ENCODE measurements around the gene RNLS. TPM values are rescaled to one million over a fixed set of nuclear protein-coding genes. Genes with fewer than 3 reads are reported as not detected.

The RNLS gene
- total RNA-seq, 1 experiment from 2014 or later, result not detected

DNA sequence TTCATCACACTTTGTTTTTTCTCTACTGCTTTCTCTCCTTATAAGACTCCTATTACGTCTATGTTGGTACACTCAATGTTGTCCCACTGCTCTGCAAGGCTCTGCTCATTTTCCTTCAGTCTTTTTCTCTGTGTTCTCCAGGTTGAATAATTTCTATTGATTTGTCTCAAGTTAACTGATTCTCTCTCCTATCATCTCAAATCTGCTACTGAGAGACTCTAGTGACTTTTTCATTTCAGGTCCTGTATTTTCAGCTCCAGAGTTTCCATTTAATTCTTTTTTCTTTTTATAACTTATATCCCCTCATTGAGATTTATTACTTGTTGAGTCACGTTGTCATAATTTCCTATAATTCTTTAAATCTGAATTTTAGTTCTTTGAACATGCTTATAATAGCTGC lies 100.9 kb downstream of the RNLS start:
- no peak for ATAC-seq
- DNase-seq (ENCODE audit: low read depth, low spot score), result no peak
- Histone ChIP-seq H3K36me3 (ENCODE audit: control insufficient read depth in 1 of 2, insufficient read depth in 2 of 2, low read length in 2 of 2) (no peaks in the 10 kb centered on the region), H3K9me2 (ENCODE audit: insufficient read depth) (no peaks in the 10 kb centered on the region), H3K4me3 (replicated peaks in 1 of 2; ENCODE audit: low read depth in 1 of 2, low read length in 2 of 2) (no peak overlapping the region), H4K20me1 (ENCODE audit: insufficient read depth) (no peaks in the 10 kb centered on the region), H3K4me2 (ENCODE audit: low read length) (no peak overlapping the region), H3K4me1 (ENCODE audit: control insufficient read depth in 1 of 2, insufficient read depth in 2 of 2, low read length in 2 of 2) (no peaks in the 10 kb centered on the region), H3K27me3 (ENCODE audit: insufficient read depth, low read length) (no peaks in the 10 kb centered on the region), H3K9ac (ENCODE audit: low read length) (no peak overlapping the region), H3K79me2 (ENCODE audit: insufficient read depth, low read length) (no peaks in the 10 kb centered on the region), H2AFZ (ENCODE audit: low read depth, low read length, poor library complexity, severe bottlenecking) (no peak overlapping the region), H3K9me3 (ENCODE audit: control insufficient read depth in 1 of 2, insufficient read depth in 1 of 2, low read depth in 1 of 2, low read length in 2 of 2) (no peaks in the 10 kb centered on the region), H3K27ac (ENCODE audit: low read depth, low read length) (no peak overlapping the region)
- ChIA-PET RAD21 (ENCODE audit: low non-redundant PET in 1 of 2, low total read pairs in 2 of 2, uncharacterized antibody in 2 of 2, unreplicated experiment in 2 of 2) (no interaction called here), POLR2A (no interaction called here), CTCF (no interaction called here)
- intact Hi-C loops (cut with micrococcal nuclease), result no loop called here
- TF ChIP-seq JUND (IDR thresholded peaks at IDR 0.05), result no peak
- no peak for TF ChIP-seq EGR1 (IDR thresholded peaks at IDR 0.05; ENCODE audit: low read depth)
- TF ChIP-seq EZH2 (IDR thresholded peaks at IDR 0.05), result no peak
- TF ChIP-seq CEBPB (IDR thresholded peaks at IDR 0.05; ENCODE audit: low read depth), result no peak
- TF ChIP-seq ATF3 (IDR thresholded peaks at IDR 0.05), result no peak
- TF ChIP-seq YY1 (IDR thresholded peaks at IDR 0.05; ENCODE audit: extremely low read depth, insufficient replicate concordance, low read depth, low read length), result no peak
- no peak for TF ChIP-seq SIN3A (IDR thresholded peaks at IDR 0.05; ENCODE audit: low read depth)
- TF ChIP-seq TCF7L2 (IDR thresholded peaks at IDR 0.05; ENCODE audit: borderline replicate concordance, extremely low read depth, insufficient read depth, insufficient read length), result no peak
- TF ChIP-seq RAD21 (IDR thresholded peaks at IDR 0.05; ENCODE audit: low read depth), result no peak
- BruUV-seq (replicated peaks), result no TSS peak

DNA sequence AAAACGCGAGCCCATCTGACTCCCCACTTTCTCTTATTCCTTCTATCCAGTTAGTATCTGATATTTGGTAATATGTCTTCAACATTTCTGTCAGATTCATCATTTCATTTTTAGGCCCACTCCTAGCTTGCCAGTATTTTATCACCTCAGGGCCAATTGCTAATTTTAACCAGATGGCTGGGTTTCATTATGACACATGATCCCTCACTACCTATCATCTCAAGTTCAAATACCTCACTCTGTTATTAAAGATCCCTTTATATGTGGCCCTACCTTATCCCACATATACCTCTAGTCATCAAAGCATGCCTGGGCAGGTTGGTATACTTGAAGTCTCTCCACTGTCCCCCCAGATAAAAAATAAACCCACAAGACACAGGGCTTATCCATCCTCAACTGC lies 104.9 kb downstream of the RNLS start:
- Histone ChIP-seq H3K4me3 (replicated peaks in 1 of 2; ENCODE audit: low read depth in 1 of 2, low read length in 2 of 2) (no peak overlapping the region), H3K27ac (ENCODE audit: low read depth, low read length) (no peak overlapping the region), H3K27me3 (ENCODE audit: insufficient read depth, low read length) (no peaks in the 10 kb centered on the region), H3K9me2 (ENCODE audit: insufficient read depth) (no peaks in the 10 kb centered on the region; the same call in 1 of the 2 replicates), H3K4me1 (ENCODE audit: control insufficient read depth in 1 of 2, insufficient read depth in 2 of 2, low read length in 2 of 2) (peaks cover 3 to 11% of the 10 kb centered on the region in 2 experiments; a peak in 3 of 4 replicates), H3K36me3 (ENCODE audit: control insufficient read depth in 1 of 2, insufficient read depth in 2 of 2, low read length in 2 of 2) (no peaks in the 10 kb centered on the region), H3K9me3 (ENCODE audit: control insufficient read depth in 1 of 2, insufficient read depth in 1 of 2, low read depth in 1 of 2, low read length in 2 of 2) (no peaks in the 10 kb centered on the region), H3K79me2 (ENCODE audit: insufficient read depth, low read length) (no peaks in the 10 kb centered on the region), H3K9ac (ENCODE audit: low read length) (no peak overlapping the region), H4K20me1 (ENCODE audit: insufficient read depth) (no peaks in the 10 kb centered on the region), H3K4me2 (ENCODE audit: low read length) (no peak overlapping the region), H2AFZ (ENCODE audit: low read depth, low read length, poor library complexity, severe bottlenecking) (no peak overlapping the region)
- ATAC-seq, result no peak
- intact Hi-C loops (cut with micrococcal nuclease), result no loop called here
- no TSS peak for BruUV-seq (replicated peaks)
- DNase-seq (ENCODE audit: low read depth, low spot score), result no peak
- CTCF ChIA-PET, result no interaction called here
- no peak for TF ChIP-seq EGR1 (IDR thresholded peaks at IDR 0.05; ENCODE audit: low read depth)
- TF ChIP-seq EZH2 (IDR thresholded peaks at IDR 0.05), result no peak
- TF ChIP-seq, protein P1, sequence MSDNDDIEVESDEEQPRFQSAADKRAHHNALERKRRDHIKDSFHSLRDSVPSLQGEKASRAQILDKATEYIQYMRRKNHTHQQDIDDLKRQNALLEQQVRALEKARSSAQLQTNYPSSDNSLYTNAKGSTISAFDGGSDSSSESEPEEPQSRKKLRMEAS (IDR thresholded peaks at IDR 0.05), result no peak
- no peak for TF ChIP-seq FOSL1 (IDR thresholded peaks at IDR 0.05; ENCODE audit: low read depth)
- no peak for TF ChIP-seq ZNF274 (IDR thresholded peaks at IDR 0.05; ENCODE audit: low read depth, low read length)
- no peak for TF ChIP-seq POLR2A (IDR thresholded peaks at IDR 0.05; ENCODE audit: borderline replicate concordance, extremely low read depth, insufficient read depth, insufficient read length)
- TF ChIP-seq EZH2phosphoT487 (IDR thresholded peaks at IDR 0.05; ENCODE audit: borderline replicate concordance), result no peak
- no peak for TF ChIP-seq YY1 (IDR thresholded peaks at IDR 0.05; ENCODE audit: extremely low read depth, insufficient replicate concordance, low read depth, low read length)
- no peak for TF ChIP-seq ZBTB33 (IDR thresholded peaks at IDR 0.05; ENCODE audit: extremely low read depth, insufficient replicate concordance, low read length)
- no peak for TF ChIP-seq JUND (IDR thresholded peaks at IDR 0.05)
- no peak for TF ChIP-seq ELF1 (IDR thresholded peaks at IDR 0.05; ENCODE audit: borderline replicate concordance, low read depth)
- TF ChIP-seq SP1 (IDR thresholded peaks at IDR 0.05; ENCODE audit: low read depth), result no peak
- TF ChIP-seq POLR2AphosphoS5 (IDR thresholded peaks at IDR 0.05; ENCODE audit: low read depth, low read length), result no peak
- TF ChIP-seq CEBPB (IDR thresholded peaks at IDR 0.05; ENCODE audit: low read depth), result no peak
- no peak for TF ChIP-seq TCF7L2 (IDR thresholded peaks at IDR 0.05; ENCODE audit: borderline replicate concordance, extremely low read depth, insufficient read depth, insufficient read length)
- RAD21 ChIA-PET (ENCODE audit: low non-redundant PET in 1 of 2, low total read pairs in 2 of 2, uncharacterized antibody in 2 of 2, unreplicated experiment in 2 of 2), result no interaction called here
- POLR2A ChIA-PET, result no interaction called here

Measured in HCT116 (cell line).